Stimulated activated CD4-positive, alpha-beta T cell treated with anti-CD3 and anti-CD28 coated beads, TNF-alpha, amount 100 ng/mL, for 4 hours (primary cell): ENCODE results near the gene CT45A9.
"Not testable (repeated sequence)": the region's sequence is repeated elsewhere in the genome, so short reads cannot be mapped to it uniquely, and the experiment has no call there.

Experiments
- DNase-seq, 3 experiments: peaks; one replicate each; pipeline ENCODE4 v3.0.0-alpha.2; 2020; ENCODE audit warnings: low read depth in 3 of 3

The CT45A9 gene, protein sequence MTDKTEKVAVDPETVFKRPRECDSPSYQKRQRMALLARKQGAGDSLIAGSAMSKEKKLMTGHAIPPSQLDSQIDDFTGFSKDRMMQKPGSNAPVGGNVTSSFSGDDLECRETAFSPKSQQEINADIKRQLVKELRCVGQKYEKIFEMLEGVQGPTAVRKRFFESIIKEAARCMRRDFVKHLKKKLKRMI

DNA sequence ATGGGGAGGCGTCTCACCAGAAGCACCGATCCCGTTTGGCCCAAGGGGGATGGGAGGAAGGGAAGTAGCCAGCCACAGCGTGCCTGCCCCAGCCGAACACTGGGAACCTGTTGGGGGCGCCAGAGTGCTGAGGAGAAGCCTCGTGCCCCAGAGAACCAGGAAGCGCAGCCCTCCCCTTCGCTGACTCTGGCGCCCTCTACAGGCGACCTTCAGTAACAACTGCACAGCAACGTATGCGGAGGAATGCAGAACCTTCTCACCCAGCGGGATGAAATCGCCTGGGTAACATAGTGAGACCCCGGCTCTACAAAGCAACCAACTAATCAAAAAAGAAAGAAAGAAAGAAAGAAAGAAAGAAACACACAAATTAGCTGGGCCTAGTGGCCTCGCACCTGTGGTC, at the start of gene CT45A9:
Gene CT45A9, minus strand, starts transcription at position 101 of the 400 bp plus-strand sequence. CDS start 3,751 bp downstream, outside the sequence.
- not testable (repeated sequence) for DNase-seq

DNA sequence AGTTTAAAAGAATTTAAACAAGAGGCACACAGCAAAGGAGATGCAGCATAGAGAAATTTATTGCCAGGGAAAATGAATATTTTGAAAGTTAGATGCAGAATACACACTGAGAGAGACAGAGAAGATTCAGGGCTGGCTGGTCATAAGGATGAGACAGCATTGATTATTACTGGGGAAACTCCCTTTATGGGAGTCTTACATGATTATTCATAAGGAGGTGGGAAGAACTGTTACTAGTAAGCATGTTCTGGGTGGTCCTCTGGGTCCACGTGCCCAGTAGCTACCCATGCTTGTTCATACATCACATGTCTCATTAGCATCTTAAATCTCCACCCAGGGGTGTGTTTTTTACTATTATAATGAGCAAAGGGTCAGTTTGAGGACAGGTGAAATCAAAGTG, 48.9 kb upstream of the CT45A9 start:
- DNase-seq: not testable (repeated sequence)

DNA sequence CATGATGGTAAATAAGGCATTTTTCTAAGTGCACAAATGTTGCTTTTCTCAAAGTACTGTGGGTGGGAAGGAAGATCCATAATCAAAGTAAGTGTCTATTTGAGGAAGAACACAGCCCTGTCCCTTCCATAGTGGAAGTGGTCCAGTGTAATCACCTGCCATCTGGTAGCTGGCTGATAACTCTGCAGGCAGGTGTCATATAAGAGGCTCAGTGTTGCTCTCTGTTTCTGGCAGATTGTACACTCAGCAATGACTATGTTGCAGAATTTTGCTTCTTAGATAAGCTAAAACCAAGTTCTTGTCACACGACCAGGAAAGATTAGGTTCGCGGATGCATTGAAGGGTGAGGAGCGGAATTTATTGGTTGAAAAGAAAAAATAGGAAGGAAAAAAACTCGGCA, 42.8 kb upstream of the CT45A9 start:
- no peak for DNase-seq

DNA sequence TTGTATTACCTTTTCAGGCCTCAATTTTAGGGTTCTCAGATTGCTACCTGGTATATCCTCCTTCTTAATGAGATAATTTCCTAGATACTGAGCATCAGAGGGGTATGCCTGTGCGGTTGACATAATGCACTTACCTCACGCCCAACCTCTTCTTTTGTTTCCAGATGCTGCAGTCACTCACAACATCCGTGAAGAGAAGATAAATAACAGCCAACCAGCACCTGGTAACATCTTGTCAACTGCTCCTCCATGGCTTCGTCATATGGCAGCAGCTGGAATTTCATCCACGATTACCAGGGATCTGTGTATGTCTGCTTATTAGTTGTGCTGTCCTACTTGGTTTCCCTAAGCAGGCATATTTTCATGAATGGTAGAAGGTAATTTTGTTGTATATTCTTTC, 38.6 kb upstream of the CT45A9 start:
- no peak for DNase-seq

DNA sequence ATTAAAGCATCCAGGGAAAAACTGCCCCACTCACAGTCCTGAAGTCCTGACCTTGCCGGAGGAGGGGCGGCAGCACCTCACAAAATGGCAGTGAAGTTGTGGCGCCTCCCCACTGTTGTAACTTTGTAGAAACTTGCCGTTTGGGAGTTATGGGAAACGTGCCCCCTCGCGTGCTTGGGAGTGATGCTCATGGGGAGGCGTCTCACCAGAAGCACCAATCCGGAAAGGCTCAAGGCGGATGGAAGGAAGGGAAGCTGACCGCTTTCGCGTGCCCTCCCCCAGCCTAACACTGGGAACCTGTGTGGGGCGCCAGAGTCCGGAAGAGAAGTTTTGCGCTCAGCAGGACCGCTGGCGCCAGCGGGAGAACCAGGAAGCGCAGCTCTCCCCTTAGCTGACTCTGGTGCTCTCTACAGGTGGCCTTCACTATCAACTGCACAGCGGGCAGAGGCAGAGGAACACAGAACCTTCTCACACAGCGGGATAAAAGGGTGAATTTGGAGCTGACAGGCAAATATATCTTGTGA, 21.7 kb upstream of the CT45A9 start, which contains the start of the genes CT45A10 and SAGE1:
Gene CT45A10, minus strand, starts transcription at position 151 of the 524 bp plus-strand sequence. CDS start 8,100 bp downstream, outside the sequence.
Gene SAGE1, plus strand, starts transcription at position 423 of the 524 bp plus-strand sequence. CDS start 2,527 bp downstream, outside the sequence.
- no peak for DNase-seq

DNA sequence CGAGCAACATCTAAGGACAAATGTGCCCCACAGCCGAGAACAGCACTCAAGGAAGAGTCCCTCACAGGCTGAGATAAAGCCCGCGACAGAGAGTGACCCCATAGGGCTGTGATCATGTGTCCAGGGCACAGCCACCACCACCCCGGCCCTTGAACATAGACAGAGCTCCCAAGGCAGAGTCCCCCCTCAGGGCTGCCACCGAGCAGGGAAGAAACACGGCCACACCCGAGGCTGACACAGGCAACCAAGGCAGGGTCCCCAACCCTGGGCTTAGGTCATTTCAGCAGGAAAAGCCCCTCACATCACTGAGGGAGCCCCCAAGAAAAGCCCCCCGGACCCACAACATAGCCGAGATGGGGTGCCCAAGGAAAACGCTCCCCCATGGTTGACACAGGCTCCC, 21.2 kb upstream of the CT45A9 start:
- DNase-seq: no peak

DNA sequence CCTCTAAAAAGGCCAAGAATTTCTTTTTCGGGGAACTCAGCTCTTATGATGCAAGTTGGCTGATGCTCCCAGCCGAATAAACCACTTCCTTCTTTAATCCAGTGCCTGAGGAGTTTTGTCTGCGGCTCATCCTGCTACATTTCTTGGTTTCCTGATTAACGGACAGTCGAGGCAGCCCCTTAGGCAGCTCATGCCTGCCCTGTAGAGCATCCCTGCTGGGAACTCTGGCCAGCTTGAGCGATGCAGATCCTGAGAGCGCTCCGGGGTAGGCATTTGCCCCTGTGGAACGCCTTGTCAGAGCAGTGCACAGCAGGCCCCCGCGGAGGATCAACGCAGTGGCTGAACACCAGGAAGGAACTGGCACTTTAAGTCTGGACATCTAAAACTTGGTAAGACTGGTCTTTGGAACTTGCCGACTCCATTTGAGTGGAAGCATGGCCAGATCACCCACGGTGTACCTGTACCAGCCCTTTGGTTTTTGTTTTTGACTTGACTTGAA, 18.5 kb upstream of the CT45A9 start:
- DNase-seq: no peak

DNA sequence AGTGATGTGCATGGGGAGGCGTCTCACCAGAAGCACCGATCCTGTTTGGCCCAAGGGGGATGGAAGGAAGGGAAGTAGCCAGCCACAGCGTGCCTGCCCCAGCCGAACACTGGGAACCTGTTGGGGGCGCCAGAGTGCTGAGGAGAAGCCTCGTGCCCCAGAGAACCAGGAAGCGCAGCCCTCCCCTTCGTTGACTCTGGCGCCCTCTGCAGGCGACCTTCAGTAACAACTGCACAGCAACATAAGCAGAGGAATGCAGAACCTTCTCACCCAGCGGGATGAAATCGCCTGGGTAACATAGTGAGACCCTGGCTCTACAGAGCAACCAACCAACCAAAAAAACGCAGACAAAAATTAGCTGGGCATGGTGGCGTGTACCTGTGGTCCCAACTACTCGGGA, 17.4 kb upstream of the CT45A9 start:
- not testable (repeated sequence) for DNase-seq

DNA sequence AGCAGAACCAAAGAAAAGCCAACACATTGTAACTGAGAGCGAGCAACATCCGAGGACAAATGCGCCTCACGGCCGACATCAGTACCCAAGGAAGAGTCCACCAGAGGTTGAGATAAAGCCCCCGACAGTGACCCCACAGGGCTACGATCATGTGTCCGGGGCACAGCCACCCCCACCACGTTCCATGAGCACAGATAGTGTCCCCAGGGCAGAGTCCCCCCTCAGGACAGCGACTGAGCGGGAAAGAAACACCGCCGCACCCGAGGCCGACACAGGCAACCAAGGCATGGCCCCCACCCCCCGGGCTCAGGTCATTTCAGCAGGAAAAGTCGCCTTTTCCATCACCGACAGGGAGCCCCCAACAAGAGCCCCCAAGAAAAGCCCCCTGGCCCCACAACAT, 16.6 kb upstream of the CT45A9 start:
- not testable (repeated sequence) for DNase-seq

DNA sequence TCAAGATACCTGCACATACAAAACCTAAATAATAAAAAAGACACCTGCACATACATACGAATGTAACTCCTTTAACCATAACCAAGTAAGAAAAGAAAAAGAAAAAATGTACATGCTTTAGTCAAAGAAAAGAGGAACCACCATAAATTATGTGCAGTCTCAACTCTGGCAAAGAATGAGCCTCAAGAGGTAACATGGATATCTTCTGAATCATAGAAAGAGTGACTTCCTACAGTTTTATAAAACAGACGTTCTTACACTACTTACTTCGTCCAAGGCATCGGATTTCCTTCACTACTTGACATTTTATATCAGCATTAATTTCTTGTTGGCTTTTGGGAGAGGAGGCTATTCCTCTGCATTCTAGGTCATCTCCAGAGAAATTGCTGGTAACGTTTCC, 11.1 kb upstream of the CT45A9 start:
- not testable (repeated sequence) for DNase-seq

DNA sequence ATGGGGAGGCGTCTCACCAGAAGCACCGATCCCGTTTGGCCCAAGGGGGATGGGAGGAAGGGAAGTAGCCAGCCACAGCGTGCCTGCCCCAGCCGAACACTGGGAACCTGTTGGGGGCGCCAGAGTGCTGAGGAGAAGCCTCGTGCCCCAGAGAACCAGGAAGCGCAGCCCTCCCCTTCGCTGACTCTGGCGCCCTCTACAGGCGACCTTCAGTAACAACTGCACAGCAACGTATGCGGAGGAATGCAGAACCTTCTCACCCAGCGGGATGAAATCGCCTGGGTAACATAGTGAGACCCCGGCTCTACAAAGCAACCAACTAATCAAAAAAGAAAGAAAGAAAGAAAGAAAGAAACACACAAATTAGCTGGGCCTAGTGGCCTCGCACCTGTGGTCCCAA, 17.2 kb downstream of the CT45A9 start, which contains the start of gene CT45A8:
Gene CT45A8, minus strand, starts transcription at position 101 of the 400 bp plus-strand sequence. CDS start 3,755 bp downstream, outside the sequence.
- DNase-seq: not testable (repeated sequence)

DNA sequence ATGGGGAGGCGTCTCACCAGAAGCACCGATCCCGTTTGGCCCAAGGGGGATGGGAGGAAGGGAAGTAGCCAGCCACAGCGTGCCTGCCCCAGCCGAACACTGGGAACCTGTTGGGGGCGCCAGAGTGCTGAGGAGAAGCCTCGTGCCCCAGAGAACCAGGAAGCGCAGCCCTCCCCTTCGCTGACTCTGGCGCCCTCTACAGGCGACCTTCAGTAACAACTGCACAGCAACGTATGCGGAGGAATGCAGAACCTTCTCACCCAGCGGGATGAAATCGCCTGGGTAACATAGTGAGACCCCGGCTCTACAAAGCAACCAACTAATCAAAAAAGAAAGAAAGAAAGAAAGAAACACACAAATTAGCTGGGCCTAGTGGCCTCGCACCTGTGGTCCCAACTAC, 34.4 kb downstream of the CT45A9 start, which contains the start of gene CT45A7:
Gene CT45A7, minus strand, starts transcription at position 101 of the 400 bp plus-strand sequence. CDS start 3,747 bp downstream, outside the sequence.
- not testable (repeated sequence) for DNase-seq

DNA sequence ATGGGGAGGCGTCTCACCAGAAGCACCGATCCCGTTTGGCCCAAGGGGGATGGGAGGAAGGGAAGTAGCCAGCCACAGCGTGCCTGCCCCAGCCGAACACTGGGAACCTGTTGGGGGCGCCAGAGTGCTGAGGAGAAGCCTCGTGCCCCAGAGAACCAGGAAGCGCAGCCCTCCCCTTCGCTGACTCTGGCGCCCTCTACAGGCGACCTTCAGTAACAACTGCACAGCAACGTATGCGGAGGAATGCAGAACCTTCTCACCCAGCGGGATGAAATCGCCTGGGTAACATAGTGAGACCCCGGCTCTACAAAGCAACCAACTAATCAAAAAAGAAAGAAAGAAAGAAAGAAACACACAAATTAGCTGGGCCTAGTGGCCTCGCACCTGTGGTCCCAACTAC, 51.7 kb downstream of the CT45A9 start, which contains the start of gene CT45A2:
Gene CT45A2, minus strand, starts transcription at position 101 of the 400 bp plus-strand sequence. CDS start 3,747 bp downstream, outside the sequence.
- DNase-seq: not testable (repeated sequence)
